Dendritic cell treated with granulocyte-macrophage colony-stimulating factor and Interleukin-4, amounts not matched to agents 40 ng/mL and 50 ng/mL, for 4 days (primary cell): ENCODE data around the gene SLC23A1.
A peak's percentile ranks its signal among the peaks of the same experiment; 100 is the strongest.
"Not testable (repeated sequence)": the region's sequence is repeated elsewhere in the genome, so short reads cannot be mapped to it uniquely, and the experiment has no call there.

Experiments used
- H3K27ac Mint-ChIP-seq: one replicate; pipeline ENCODE4 v1.8.0; 2022; ENCODE audit warnings: mild to moderate bottlenecking, mixed read lengths
- H3K27me3 Mint-ChIP-seq: one replicate; pipeline ENCODE4 v1.8.0; 2022; ENCODE audit warnings: mild to moderate bottlenecking, mixed read lengths
- H3K36me3 Mint-ChIP-seq: one replicate; pipeline ENCODE4 v1.8.0; 2022; ENCODE audit warnings: low read depth, mixed read lengths
- H3K4me1 Mint-ChIP-seq: one replicate; pipeline ENCODE4 v1.8.0; 2022; ENCODE audit warnings: low read depth, mixed read lengths
- H3K4me3 Mint-ChIP-seq: one replicate; pipeline ENCODE4 v1.8.0; 2022; ENCODE audit warnings: mild to moderate bottlenecking, moderate library complexity, mixed read lengths
- H3K9me3 Mint-ChIP-seq: one replicate; pipeline ENCODE4 v1.8.0; 2022; ENCODE audit warnings: mixed read lengths
- intact Hi-C: fragments of 100-400 bp; cut with micrococcal nuclease; formaldehyde crosslinking; loops from one replicate; pipeline ENCODE4 v1.15.0; 2022

Gene SLC23A1

GRCh38 chr5:139389701-139390638, 6.9 kb upstream of the SLC23A1 start, which contains the start of gene MZB1:
MZB1 (minus strand) TSS chr5:139389913; CDS start chr5:139389856, 57 bp downstream.
- Mint-ChIP-seq H3K36me3 (no peaks in the 10 kb centered on the region), H3K9me3 (no peaks in the 10 kb centered on the region), H3K4me3 (no peak within 1 kb of the TSS), H3K27ac (no peak within 1 kb of the TSS), H3K4me1 (peaks cover 45% of the 10 kb centered on the region), H3K27me3 (peaks cover 63% of the 10 kb centered on the region)
- intact Hi-C loops, result loop anchor here (5.0 kb wide), 1 partner anchor 48 kb away; the partner anchor contains the start of gene PAIP2

- peaks cover 49% of the 10 kb centered on the region for H3K27me3 Mint-ChIP-seq
- no peak overlapping the region for H3K27ac Mint-ChIP-seq
- peaks cover 51% of the 10 kb centered on the region for H3K4me1 Mint-ChIP-seq
- no peak overlapping the region for H3K4me3 Mint-ChIP-seq
- no peaks in the 10 kb centered on the region for H3K36me3 Mint-ChIP-seq
- H3K9me3 Mint-ChIP-seq, result no peaks in the 10 kb centered on the region
- intact Hi-C loops, result no loop called here
Observed at GRCh38 chr5:139388198-139388821, 5.2 kb upstream of the SLC23A1 start.

GRCh38 chr5:139387611-139388197, 4.6 kb upstream of the SLC23A1 start:
- intact Hi-C loops, result no loop called here
- Mint-ChIP-seq H3K4me1 (peaks cover 45% of the 10 kb centered on the region), H3K36me3 (no peaks in the 10 kb centered on the region), H3K4me3 (no peak overlapping the region), H3K9me3 (no peaks in the 10 kb centered on the region), H3K27me3 (peaks cover 43% of the 10 kb centered on the region), H3K27ac (no peak overlapping the region)

GRCh38 chr5:139386956-139387355, 3.9 kb upstream of the SLC23A1 start:
- peaks cover 37% of the 10 kb centered on the region for H3K27me3 Mint-ChIP-seq

GRCh38 chr5:139386050-139386438, 2.9 kb upstream of the SLC23A1 start:
- no peaks in the 10 kb centered on the region for H3K9me3 Mint-ChIP-seq
- H3K4me1 Mint-ChIP-seq, result peaks cover 33% of the 10 kb centered on the region
- no peak overlapping the region for H3K27ac Mint-ChIP-seq
- H3K4me3 Mint-ChIP-seq, result no peak overlapping the region
- intact Hi-C loops, result no loop called here
- H3K36me3 Mint-ChIP-seq, result no peaks in the 10 kb centered on the region
- H3K27me3 Mint-ChIP-seq, result peaks cover 28% of the 10 kb centered on the region

More at GRCh38 chr5:139386956-139387355, 3.9 kb upstream of the SLC23A1 start:
- intact Hi-C loops, H3K4me3 Mint-ChIP-seq, H3K9me3 Mint-ChIP-seq, H3K36me3 Mint-ChIP-seq, H3K27ac Mint-ChIP-seq: not testable (repeated sequence)
- H3K4me1 Mint-ChIP-seq, result peaks cover 42% of the 10 kb centered on the region

- intact Hi-C loops, result no loop called here
- Mint-ChIP-seq H3K9me3 (no peaks in the 10 kb centered on the region), H3K36me3 (no peaks in the 10 kb centered on the region), H3K27ac (peak overlapping the region; percentile 33), H3K4me1 (peaks cover 32% of the 10 kb centered on the region), H3K4me3 (peak overlapping the region; percentile 69), H3K27me3 (peaks cover 24% of the 10 kb centered on the region)
Observed at GRCh38 chr5:139385061-139386049, 2.3 kb upstream of the SLC23A1 start.

GRCh38 chr5:139384591-139385051, 1.5 kb upstream of the SLC23A1 start:
- peaks cover 18% of the 10 kb centered on the region for H3K27me3 Mint-ChIP-seq
- H3K27ac Mint-ChIP-seq, result peak overlapping the region; percentile 33
- peak overlapping the region; percentile 69 for H3K4me3 Mint-ChIP-seq
- intact Hi-C loops, result no loop called here
- peaks cover 30% of the 10 kb centered on the region for H3K4me1 Mint-ChIP-seq
- H3K9me3 Mint-ChIP-seq, result no peaks in the 10 kb centered on the region
- no peaks in the 10 kb centered on the region for H3K36me3 Mint-ChIP-seq

- Mint-ChIP-seq H3K36me3 (no peaks in the 10 kb centered on the region), H3K9me3 (no peaks in the 10 kb centered on the region), H3K27ac (peak overlapping the region; percentile 33), H3K4me3 (no peak overlapping the region), H3K4me1 (peaks cover 25% of the 10 kb centered on the region), H3K27me3 (peaks cover 15% of the 10 kb centered on the region)
- intact Hi-C loops, result no loop called here
Observed at GRCh38 chr5:139383993-139384590, 995 bp upstream of the SLC23A1 start.

- Mint-ChIP-seq H3K27me3 (peaks cover 10% of the 10 kb centered on the region), H3K36me3 (no peaks in the 10 kb centered on the region), H3K27ac (no peak overlapping the region), H3K4me1 (peaks cover 16% of the 10 kb centered on the region), H3K4me3 (no peak overlapping the region), H3K9me3 (no peaks in the 10 kb centered on the region)
- intact Hi-C loops, result no loop called here
Observed at GRCh38 chr5:139382807-139383206, 290 bp downstream of the SLC23A1 start.

- Mint-ChIP-seq H3K4me1 (peaks cover 15% of the 10 kb centered on the region), H3K4me3 (no peak overlapping the region), H3K27me3 (peaks cover 8% of the 10 kb centered on the region), H3K9me3 (no peaks in the 10 kb centered on the region), H3K36me3 (peaks cover 3% of the 10 kb centered on the region), H3K27ac (no peak overlapping the region)
- intact Hi-C loops, result no loop called here
Observed at GRCh38 chr5:139381837-139382761, 998 bp downstream of the SLC23A1 start.

GRCh38 chr5:139379626-139380449, 3.3 kb downstream of the SLC23A1 start:
- H3K27me3 Mint-ChIP-seq, result peaks cover 6% of the 10 kb centered on the region
- no peak overlapping the region for H3K27ac Mint-ChIP-seq
- no peak overlapping the region for H3K4me3 Mint-ChIP-seq
- no peaks in the 10 kb centered on the region for H3K9me3 Mint-ChIP-seq
- peaks cover 9% of the 10 kb centered on the region for H3K36me3 Mint-ChIP-seq
- H3K4me1 Mint-ChIP-seq, result peaks cover 7% of the 10 kb centered on the region
- intact Hi-C loops, result no loop called here
